ENCODE measurements around the gene CDH15. TPM values are rescaled to one million over a fixed set of nuclear protein-coding genes. Genes with fewer than 3 reads are reported as not detected.

Gene CDH15
- total and polyA plus RNA-seq, 2 of the 13 experiments (the other 11 are each of a cell fraction or from before 2014, with no cell fraction given) = 0.74 to 2.2 TPM

GRCh38 chr16:89171216-89172170 is at the start of gene CDH15 (continued):
- TF ChIP-seq, protein P1, sequence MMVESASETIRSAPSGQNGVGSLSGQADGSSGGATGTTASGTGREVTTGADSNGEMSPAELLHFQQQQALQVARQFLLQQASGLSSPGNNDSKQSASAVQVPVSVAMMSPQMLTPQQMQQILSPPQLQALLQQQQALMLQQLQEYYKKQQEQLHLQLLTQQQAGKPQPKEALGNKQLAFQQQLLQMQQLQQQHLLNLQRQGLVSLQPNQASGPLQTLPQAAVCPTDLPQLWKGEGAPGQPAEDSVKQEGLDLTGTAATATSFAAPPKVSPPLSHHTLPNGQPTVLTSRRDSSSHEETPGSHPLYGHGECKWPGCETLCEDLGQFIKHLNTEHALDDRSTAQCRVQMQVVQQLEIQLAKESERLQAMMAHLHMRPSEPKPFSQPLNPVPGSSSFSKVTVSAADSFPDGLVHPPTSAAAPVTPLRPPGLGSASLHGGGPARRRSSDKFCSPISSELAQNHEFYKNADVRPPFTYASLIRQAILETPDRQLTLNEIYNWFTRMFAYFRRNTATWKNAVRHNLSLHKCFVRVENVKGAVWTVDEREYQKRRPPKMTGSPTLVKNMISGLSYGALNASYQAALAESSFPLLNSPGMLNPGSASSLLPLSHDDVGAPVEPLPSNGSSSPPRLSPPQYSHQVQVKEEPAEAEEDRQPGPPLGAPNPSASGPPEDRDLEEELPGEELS (CRISPR knock-in tag; IDR thresholded peaks at IDR 0.05) = no peak
- TF ChIP-seq POLR2G (IDR thresholded peaks at IDR 0.05; ENCODE audit: low read depth, low read length) (no peak), BHLHE40 (IDR thresholded peaks at IDR 0.05; ENCODE audit: low read length) (peak; percentile 97), ZNF749 (CRISPR knock-in tag; IDR thresholded peaks at IDR 0.05; ENCODE audit: borderline replicate concordance) (no peak), GZF1 (CRISPR knock-in tag; IDR thresholded peaks at IDR 0.05) (no peak), HNRNPH1 (optimal IDR thresholded peaks at IDR 0.05; ENCODE audit: low read depth, low read length) (no peak), ZSCAN29 (CRISPR knock-in tag; conservative IDR thresholded peaks at IDR 0.05) (0 out of 2 replicates have a peak, but pooled peaks have one; percentile 41), NR3C1 (CRISPR knock-in tag; IDR thresholded peaks at IDR 0.05) (no peak), SIX1 (CRISPR knock-in tag; IDR thresholded peaks at IDR 0.05; ENCODE audit: borderline replicate concordance) (no peak), ZNF597 (CRISPR knock-in tag; IDR thresholded peaks at IDR 0.05) (no peak), FOXC1 (CRISPR knock-in tag; IDR thresholded peaks at IDR 0.05; ENCODE audit: borderline replicate concordance) (no peak), DMTF1 (CRISPR knock-in tag; IDR thresholded peaks at IDR 0.05) (no peak), ZFY (CRISPR knock-in tag; IDR thresholded peaks at IDR 0.05) (0 out of 2 replicates have a peak, but pooled peaks have one; percentile 13), ZBED4 (CRISPR knock-in tag; IDR thresholded peaks at IDR 0.05; ENCODE audit: borderline replicate concordance) (0 out of 2 replicates have a peak, but pooled peaks have one; percentile 16), ZBTB8A (CRISPR knock-in tag; IDR thresholded peaks at IDR 0.05; ENCODE audit: borderline replicate concordance, low read depth) (no peak)
- TF ChIP-seq, protein P2, sequence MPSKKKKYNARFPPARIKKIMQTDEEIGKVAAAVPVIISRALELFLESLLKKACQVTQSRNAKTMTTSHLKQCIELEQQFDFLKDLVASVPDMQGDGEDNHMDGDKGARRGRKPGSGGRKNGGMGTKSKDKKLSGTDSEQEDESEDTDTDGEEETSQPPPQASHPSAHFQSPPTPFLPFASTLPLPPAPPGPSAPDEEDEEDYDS (CRISPR knock-in tag; IDR thresholded peaks at IDR 0.05) = no peak
